GM20431 (cell line): ENCODE measurements around the gene CDH13.

Experiments used
- in situ Hi-C: fragments of 300-500 bp; cut with MseI, MboI; formaldehyde crosslinking; loops from one replicate; pipeline ENCODE4 v1.15.0; 2020; ENCODE audit warnings: low sequenced_read_pairs; ENCODE audit not compliant: unreplicated experiment

Gene CDH13

GRCh38 chr16:83727018-83727417 lies 1100.2 kb downstream of the CDH13 start:
- in situ Hi-C loops: no loop called here

DNA sequence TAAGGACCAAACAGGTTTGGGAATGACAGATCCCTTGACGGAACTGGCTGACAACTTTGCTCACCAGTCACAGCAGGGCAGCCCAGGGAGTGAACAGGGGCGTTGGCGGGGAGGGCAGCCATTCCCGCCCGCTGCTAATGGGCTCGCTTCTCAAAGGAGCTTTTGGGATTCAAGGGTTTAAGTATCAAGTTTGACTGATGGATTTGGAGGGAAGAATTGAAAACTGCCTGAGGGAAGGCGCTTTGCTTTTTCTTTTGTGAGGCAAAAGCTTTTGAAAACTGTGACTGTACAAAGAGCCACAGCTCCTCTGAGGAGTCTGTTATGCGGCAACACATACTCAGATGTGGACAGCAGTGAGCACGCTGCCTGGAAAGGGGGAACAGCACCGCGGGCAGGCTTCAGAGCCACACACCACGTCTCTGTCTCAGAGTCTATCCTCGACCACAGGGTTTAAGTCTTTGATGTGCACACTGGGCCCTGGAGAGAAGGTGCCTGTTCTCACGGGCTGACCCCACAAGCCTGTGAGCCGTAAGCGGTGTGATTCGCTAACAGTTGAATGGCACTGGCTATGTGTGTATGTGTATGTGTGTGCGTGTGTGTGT lies 1101.1 kb downstream of the CDH13 start:
- in situ Hi-C loops: no loop called here

DNA sequence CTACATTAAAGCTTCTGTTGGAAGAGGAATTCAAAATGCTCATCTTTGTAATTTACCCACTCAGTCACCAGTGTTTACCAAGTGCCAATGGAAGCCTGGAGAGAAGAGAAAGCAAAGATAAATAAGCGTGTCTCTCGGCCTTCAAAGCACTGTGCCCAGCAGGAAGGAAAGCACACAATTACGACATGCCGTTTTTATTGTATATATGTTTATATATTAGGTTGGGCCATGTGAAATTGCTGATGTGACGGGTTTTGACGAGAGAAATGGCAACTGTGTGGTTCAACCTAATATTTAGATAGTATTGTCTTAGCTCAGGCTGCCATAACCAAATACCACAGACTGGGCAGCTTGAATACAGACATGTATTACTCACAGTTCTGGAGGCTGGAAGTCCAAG lies 1101.7 kb downstream of the CDH13 start:
- in situ Hi-C loops: no loop called here

DNA sequence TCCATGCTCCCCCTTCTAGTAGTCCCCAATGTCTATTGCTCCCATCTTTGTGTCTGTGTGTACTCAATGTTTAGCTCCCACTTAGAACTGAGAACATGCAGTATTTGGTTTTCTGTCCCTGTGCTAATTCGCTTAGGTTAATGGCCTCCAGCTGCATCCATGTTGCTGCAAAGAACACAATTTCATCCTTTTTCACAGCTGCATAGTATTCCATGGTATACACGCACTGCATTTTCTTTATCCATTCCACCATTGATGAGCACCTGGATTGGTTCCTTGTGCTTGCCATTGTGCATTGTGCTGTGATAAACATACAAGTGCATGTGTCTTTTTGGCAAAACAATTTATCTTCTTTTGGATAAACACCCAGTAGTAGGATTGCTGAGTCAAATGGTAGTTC lies 1104.0 kb downstream of the CDH13 start:
- in situ Hi-C loops: no loop called here

DNA sequence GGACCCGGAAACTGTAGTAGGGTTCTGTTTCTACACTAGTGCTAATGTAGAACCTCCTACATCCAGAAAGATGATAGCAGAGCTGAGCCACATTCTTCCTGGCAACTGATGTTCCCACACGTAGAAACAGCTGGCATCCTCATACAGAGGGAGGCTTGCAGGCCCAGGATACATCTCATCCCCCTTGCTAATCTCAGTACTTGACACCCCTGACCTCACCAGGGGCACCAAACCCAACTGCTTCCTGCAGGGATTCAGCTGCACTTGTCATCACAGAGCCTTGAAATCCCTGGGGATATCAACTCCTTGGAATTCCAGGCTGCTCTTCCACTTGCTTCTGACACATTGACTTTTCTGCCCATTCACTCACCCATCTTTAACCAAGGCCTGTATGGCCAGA lies 1105.8 kb downstream of the CDH13 start:
- in situ Hi-C loops: no loop called here

DNA sequence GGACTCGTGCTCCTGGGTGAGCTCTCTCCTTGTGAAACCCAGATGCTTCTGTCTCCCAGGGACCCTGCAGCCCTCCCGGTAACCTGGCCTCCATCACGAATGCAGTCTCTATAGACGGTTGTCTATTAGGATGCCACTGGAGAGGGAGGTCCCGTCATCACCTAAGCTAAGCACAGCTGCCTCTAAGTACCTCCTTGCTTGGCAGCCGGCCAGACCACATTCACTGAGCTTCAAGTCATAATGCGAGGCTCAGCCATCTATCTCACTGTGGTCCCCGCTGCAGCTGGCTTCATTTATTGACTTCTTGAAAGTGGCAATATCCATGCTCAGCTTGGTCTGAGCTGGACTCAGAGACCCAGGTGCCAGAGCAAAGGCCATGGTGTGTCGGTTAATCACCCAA lies 1106.5 kb downstream of the CDH13 start:
- in situ Hi-C loops: no loop called here

DNA sequence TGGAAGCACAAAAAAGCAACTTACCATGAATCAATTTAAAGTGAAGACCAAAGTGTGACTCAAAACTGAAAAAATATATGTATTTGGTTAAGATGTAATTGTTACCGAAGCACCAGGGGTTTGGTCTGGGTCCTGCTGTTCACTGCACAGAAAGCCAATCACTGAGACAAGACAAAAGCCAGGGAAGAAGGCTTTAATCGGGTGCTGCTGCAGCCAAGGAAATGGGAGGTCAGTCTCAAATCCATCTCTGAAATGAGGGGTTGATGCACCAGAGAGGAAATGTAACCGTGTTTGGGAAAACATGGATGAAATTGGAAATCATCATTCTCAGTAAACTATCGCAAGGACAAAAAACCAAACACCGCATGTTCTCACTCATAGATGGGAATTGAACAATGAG lies 1107.4 kb downstream of the CDH13 start:
- in situ Hi-C loops: no loop called here

DNA sequence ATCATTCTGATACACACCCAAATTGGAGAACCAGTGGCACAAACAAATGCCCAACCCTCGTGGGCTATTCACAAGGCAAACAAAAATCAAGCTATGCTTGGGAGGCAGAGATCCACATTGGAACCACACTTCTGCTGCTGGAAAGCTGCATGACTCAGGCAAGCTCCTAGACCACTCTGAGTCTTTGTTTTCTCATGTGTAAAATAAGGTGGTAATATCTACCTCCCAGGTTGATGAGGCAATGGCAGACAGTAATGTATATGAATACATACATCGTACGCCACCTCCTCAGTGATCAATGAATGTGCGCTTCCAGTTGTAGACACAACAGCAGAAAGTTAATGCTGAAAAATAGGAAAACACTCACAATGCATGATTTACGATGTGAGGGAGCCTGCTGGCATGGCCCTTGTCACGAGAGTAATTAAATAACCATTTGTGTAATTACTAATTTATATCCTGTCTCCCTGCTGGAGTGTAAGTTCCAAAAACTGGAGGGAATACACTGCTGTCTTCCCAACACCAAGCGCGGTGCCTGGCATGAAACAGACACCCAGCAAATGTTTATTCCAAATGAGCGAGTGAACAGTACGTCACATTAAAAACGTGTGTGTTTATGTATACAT lies 1111.1 kb downstream of the CDH13 start:
- in situ Hi-C loops: no loop called here

DNA sequence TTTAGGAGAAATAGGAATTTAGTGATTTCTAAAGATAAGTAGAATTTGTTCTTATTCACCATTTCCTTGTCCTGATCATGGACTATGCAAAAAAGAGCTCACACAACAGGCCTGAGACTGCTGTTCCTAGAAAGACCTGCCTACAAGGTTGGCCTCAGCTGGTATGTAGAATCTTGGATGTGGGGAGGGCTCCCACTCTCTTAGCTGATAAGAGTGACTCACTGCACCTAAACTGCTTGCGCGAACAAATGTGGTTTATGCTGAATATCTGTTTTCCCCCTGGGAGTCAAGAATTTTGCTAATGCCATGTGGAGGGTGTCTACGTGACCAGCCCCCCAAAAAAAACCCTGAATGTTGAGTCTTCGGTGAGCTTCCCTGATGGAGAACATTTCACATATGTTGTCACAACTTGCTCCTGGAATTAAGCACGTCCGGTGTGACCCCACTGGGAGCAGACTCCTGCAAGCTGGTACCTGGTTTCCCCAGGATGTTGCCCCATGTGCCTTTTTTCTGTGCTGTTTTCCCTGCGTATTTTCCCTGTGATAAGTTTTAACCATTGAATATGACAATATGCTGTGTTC lies 1112.2 kb downstream of the CDH13 start:
- in situ Hi-C loops: no loop called here

- in situ Hi-C loops: no loop called here
Measured at GRCh38 chr16:83742124-83742899, 1115.5 kb downstream of the CDH13 start.

- in situ Hi-C loops: no loop called here
Measured at GRCh38 chr16:83743241-83743640, 1116.5 kb downstream of the CDH13 start.

GRCh38 chr16:83743720-83744119 lies 1117.0 kb downstream of the CDH13 start:
- in situ Hi-C loops: no loop called here

- in situ Hi-C loops: no loop called here
Measured at GRCh38 chr16:83744441-83744981, 1117.7 kb downstream of the CDH13 start.

- in situ Hi-C loops: no loop called here
Measured at GRCh38 chr16:83746611-83747010, 1119.8 kb downstream of the CDH13 start.

- in situ Hi-C loops: no loop called here
Measured at GRCh38 chr16:83747936-83748335, 1121.2 kb downstream of the CDH13 start.

DNA sequence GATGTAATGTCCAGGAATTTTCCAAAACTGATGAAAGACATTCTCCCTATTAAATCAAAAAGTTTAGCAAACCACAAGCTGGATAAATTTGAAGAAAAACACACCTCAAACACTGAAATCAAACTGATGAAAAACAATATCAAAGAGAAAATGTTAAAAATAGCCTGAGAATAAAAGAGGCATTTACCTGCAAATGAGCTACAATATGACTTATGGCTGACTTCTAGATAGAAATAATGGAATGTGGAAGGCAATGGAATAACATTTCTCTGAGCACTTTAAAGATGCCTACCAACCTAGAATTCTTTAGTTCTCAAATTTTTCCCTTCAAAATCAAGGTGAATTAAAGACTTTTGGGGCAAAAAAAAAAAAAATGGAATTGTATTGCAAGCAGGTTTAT lies 1128.6 kb downstream of the CDH13 start:
- in situ Hi-C loops: no loop called here

DNA sequence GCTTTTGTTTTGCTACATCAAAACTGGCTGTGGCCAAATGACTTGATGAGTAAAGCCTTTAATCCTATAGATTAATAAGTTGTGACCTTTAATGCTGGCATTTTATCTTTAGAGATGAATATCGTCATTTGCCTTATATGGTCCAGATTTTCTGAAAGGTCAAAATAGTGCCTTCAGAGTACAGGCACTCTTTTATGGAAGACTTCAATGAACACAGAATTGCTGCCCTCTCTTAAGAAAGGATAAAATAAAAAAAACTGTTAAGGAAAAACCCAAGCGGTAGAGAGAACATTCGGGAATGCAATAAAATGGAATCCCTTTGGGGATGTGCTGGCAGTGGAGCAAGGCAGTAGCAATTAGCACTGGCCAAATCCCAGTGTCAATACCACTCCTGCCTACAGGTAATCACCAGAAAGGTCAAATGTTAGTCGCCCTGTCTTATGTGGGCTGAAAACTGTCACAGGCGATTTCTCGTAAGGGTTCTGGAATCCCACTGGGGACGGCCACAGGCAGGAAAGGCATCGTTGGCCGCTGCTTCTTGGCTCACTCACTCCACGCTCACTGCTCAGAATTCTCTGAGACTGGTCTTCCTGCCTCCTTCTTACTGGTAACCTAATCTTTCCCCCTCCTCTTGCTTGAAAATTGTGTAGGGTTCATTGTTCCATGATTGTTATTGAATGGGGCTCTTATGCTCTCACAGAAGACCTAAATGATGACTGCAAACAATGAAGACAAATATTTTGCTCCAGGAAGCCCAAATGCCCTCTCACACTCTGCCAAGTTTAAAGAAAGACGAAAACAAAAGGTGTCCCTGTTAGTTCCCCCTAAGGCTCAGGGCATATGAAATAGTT lies 1135.6 kb downstream of the CDH13 start:
- in situ Hi-C loops: no loop called here

DNA sequence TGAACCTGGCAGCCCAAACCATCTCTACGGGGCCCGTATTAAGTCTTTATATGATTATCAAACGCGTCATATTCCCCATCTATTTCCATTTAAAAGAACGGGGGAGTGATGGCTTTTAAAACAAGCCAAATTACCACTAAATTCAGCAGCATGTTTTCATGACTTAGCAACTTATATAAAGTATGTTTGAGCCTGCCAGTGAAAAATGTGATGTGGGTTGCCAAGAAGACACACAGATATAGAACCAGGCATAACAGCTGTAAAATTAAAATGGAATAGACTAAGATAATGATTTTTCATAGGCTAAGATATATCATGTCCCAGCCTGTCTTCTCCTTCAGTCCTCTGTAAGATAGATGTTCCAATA lies 1136.2 kb downstream of the CDH13 start:
- in situ Hi-C loops: no loop called here

- in situ Hi-C loops: no loop called here
Measured at GRCh38 chr16:83768986-83769385, 1142.2 kb downstream of the CDH13 start.

DNA sequence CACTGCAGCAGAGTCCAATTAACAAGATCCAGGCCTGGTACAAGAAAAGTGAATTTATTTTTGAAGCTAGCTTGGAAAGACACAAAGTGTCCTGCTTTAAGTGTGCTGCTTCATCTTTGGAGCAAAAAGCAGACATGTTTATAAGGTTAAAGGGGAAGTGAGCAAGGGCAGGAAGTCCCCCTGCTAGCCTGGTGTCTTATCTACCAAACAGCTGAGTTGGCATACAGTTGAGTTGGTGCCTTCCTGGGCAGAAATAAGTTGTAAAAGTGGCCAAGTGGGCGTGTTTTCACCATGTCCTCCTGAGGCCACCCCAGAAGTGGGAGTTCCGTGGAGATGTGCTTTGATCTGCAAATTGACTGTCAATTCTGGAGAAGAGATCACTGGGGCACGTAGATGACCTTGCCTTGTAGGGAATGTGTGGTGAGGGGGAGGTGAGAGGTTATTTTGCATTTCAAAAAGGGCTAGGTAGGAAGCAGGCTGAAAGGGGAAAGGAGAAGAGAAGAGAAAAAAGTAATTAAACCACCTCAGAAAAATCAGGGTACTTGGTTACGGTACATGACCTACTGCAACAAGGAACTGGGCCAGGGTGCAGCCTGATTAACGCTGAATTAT lies 1142.7 kb downstream of the CDH13 start:
- in situ Hi-C loops: no loop called here
